ENCODE data around the gene UQCRC1. TPM values are rescaled to one million over a fixed set of nuclear protein-coding genes. Genes with fewer than 3 reads are reported as not detected.

Gene UQCRC1
- total RNA-seq, 1 experiment from 2014 or later, result 278 TPM

DNA sequence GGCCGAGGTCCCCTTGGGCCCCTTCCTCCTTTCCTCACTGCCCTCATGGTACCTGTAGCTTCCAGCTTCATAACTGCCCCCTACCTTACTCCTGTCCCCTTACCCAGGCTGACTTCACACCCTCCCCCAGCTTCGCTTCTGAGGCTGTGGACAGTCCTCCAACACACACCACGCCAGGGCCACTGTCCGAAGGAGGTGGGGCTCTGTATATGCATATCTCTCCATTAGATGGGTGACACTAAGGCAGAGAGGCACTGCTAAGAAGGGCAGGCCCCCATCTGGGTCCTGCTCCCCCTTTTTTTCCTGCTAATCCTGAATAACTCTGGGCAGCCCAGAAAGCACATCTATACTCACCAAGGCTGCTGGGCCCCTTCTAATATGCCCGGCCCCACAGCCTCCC is 13.3 kb downstream of the UQCRC1 start:
- ChIA-PET CTCF (no interaction called here), POLR2A (no interaction called here)
- Histone ChIP-seq H3K4me3 (ENCODE audit: low read depth, low read length) (no peak overlapping the region), H3K27me3 (replicated peaks; ENCODE audit: control insufficient read depth, insufficient read depth, low read length) (no peaks in the 10 kb centered on the region), H3K9me3 (no peaks in the 10 kb centered on the region), H3K4me1 (peaks cover 12% of the 10 kb centered on the region), H3K36me3 (ENCODE audit: control insufficient read depth, insufficient read depth, low read length) (no peaks in the 10 kb centered on the region; the same call in 1 of the 2 replicates)
- peaks cover 7% of the 10 kb centered on the region for H3K4me1 Mint-ChIP-seq (ENCODE audit: low read depth, unreplicated experiment)
- intact Hi-C loops (cut with micrococcal nuclease; ENCODE audit: unreplicated experiment), result no loop called here
- no peak for DNase-seq
- H3K9me3 Mint-ChIP-seq (ENCODE audit: unreplicated experiment), result no peaks in the 10 kb centered on the region
- BruUV-seq (replicated peaks), result no TSS peak
- H3K27me3 Mint-ChIP-seq (ENCODE audit: insufficient read depth, unreplicated experiment), result no peaks in the 10 kb centered on the region
- TF ChIP-seq, protein P1, sequence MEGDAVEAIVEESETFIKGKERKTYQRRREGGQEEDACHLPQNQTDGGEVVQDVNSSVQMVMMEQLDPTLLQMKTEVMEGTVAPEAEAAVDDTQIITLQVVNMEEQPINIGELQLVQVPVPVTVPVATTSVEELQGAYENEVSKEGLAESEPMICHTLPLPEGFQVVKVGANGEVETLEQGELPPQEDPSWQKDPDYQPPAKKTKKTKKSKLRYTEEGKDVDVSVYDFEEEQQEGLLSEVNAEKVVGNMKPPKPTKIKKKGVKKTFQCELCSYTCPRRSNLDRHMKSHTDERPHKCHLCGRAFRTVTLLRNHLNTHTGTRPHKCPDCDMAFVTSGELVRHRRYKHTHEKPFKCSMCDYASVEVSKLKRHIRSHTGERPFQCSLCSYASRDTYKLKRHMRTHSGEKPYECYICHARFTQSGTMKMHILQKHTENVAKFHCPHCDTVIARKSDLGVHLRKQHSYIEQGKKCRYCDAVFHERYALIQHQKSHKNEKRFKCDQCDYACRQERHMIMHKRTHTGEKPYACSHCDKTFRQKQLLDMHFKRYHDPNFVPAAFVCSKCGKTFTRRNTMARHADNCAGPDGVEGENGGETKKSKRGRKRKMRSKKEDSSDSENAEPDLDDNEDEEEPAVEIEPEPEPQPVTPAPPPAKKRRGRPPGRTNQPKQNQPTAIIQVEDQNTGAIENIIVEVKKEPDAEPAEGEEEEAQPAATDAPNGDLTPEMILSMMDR (IDR thresholded peaks at IDR 0.05; ENCODE audit: insufficient read depth in 1 of 2, low read depth in 1 of 2, low read length in 1 of 2, severe bottlenecking in 1 of 2, unreplicated experiment in 1 of 2), result no peak
- peaks cover 32% of the 10 kb centered on the region for H3K36me3 Mint-ChIP-seq (ENCODE audit: insufficient read depth, unreplicated experiment)
- peak overlapping the region; percentile 34 for H3K27ac Mint-ChIP-seq (ENCODE audit: unreplicated experiment)
- H3K4me3 Mint-ChIP-seq (ENCODE audit: unreplicated experiment), result no peak overlapping the region

DNA sequence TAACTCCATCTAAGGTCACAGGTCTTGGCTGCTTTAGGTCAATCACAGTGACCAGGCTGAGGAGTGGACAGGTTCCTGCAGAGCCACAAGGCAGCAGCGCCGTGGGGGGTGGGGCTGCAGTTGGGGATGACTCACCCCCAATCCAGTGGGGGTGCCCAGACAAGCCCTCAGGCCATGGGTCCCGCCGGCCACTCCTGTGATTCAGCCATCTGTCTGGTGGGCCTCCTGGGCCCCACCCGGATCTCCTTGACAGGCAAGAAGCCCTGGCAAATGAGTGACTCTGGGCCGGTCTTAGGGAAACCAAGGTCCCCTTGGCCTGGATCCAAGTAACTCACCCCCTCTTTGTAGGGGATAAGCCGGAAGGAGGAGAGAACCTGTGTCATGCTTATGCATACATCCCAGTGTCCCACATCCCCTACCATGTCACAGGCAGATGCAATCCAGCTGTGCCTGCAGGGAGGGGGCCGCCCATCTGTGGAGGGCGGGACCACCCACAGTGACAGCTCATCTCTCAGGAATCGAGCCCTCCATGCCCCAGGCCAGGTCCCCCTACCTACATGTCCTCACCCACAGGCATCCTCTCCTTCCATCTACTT is 13.8 kb downstream of the UQCRC1 start:
- BruUV-seq (replicated peaks), result no TSS peak
- no peak overlapping the region for H3K4me3 Mint-ChIP-seq (ENCODE audit: unreplicated experiment)
- H3K27ac Mint-ChIP-seq (ENCODE audit: unreplicated experiment), result peak overlapping the region; percentile 34
- TF ChIP-seq, protein P1 (IDR thresholded peaks at IDR 0.05; ENCODE audit: insufficient read depth in 1 of 2, low read depth in 1 of 2, low read length in 1 of 2, severe bottlenecking in 1 of 2, unreplicated experiment in 1 of 2), result no peak
- intact Hi-C loops (cut with micrococcal nuclease; ENCODE audit: unreplicated experiment), result no loop called here
- H3K9me3 Mint-ChIP-seq (ENCODE audit: unreplicated experiment), result no peaks in the 10 kb centered on the region
- H3K4me3 ChIP-seq (ENCODE audit: low read depth, low read length), result no peak overlapping the region
- no peaks in the 10 kb centered on the region for H3K27me3 ChIP-seq (replicated peaks; ENCODE audit: control insufficient read depth, insufficient read depth, low read length)
- no peaks in the 10 kb centered on the region; the same call in 1 of the 2 replicates for H3K36me3 ChIP-seq (ENCODE audit: control insufficient read depth, insufficient read depth, low read length)
- peaks cover 27% of the 10 kb centered on the region for H3K36me3 Mint-ChIP-seq (ENCODE audit: insufficient read depth, unreplicated experiment)
- peaks cover 12% of the 10 kb centered on the region for H3K4me1 ChIP-seq
- H3K27me3 Mint-ChIP-seq (ENCODE audit: insufficient read depth, unreplicated experiment), result no peaks in the 10 kb centered on the region
- peak; percentile 25 to 64 for DNase-seq
- peaks cover 7% of the 10 kb centered on the region for H3K4me1 Mint-ChIP-seq (ENCODE audit: low read depth, unreplicated experiment)
- ChIA-PET POLR2A (no interaction called here), CTCF (no interaction called here)
- no peaks in the 10 kb centered on the region for H3K9me3 ChIP-seq

DNA sequence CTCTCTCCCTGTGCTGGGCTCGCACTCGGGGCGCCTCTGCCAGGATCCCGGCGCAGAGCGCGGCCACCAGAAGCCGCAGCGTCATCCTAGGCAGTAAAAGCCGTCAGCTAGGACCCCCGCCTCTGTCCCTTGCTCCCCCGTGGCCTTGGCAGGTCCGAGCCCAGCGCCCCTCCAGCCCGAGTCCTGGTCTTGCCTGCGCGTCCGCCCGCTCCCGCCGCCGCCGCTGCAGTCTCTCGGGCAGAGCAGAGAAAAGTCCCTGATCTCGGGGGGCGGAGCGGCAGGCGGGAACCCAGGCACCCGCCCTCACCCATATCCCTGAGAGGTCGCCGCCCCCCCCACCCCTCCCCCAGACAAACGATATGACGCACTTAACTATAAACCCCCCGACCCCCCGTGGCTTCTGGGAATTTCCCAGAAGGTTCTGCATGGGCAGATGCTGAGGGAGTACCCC is 14.3 kb downstream of the UQCRC1 start, which contains the start of gene COL7A1:
COL7A1 (minus strand) TSS at position 255 of the 451 bp plus-strand sequence; CDS start at position 85, 170 bp downstream.
- POLR2A ChIA-PET, result no interaction called here
- H3K4me1 ChIP-seq, result peaks cover 12% of the 10 kb centered on the region

More for the DNA sequence above, 14.3 kb downstream of the UQCRC1 start, which contains the start of gene COL7A1:
- intact Hi-C loops (cut with micrococcal nuclease; ENCODE audit: unreplicated experiment), result no loop called here
- Mint-ChIP-seq H3K27ac (ENCODE audit: unreplicated experiment) (peak within 1 kb of the TSS; percentile 34), H3K4me3 (ENCODE audit: unreplicated experiment) (no peak within 1 kb of the TSS), H3K4me1 (ENCODE audit: low read depth, unreplicated experiment) (peaks cover 7% of the 10 kb centered on the region), H3K27me3 (ENCODE audit: insufficient read depth, unreplicated experiment) (no peaks in the 10 kb centered on the region), H3K9me3 (ENCODE audit: unreplicated experiment) (no peaks in the 10 kb centered on the region), H3K36me3 (ENCODE audit: insufficient read depth, unreplicated experiment) (peaks cover 22% of the 10 kb centered on the region)
- no peaks in the 10 kb centered on the region for H3K9me3 ChIP-seq
- TF ChIP-seq, protein P1 (IDR thresholded peaks at IDR 0.05; ENCODE audit: insufficient read depth in 1 of 2, low read depth in 1 of 2, low read length in 1 of 2, severe bottlenecking in 1 of 2, unreplicated experiment in 1 of 2), result no peak
- no peak for DNase-seq
- CTCF ChIA-PET, result no interaction called here
- no peaks in the 10 kb centered on the region for H3K27me3 ChIP-seq (replicated peaks; ENCODE audit: control insufficient read depth, insufficient read depth, low read length)
- no peaks in the 10 kb centered on the region for H3K36me3 ChIP-seq (ENCODE audit: control insufficient read depth, insufficient read depth, low read length)
- H3K4me3 ChIP-seq (ENCODE audit: low read depth, low read length), result no peak within 1 kb of the TSS
- no TSS peak for BruUV-seq (replicated peaks)

Data from Caco-2 (cell line).